ENCODE measurements around the gene SV2C.
"Not testable (repeated sequence)": the region's sequence is repeated elsewhere in the genome, so short reads cannot be mapped to it uniquely, and the experiment has no call there.

Gene SV2C

DNA sequence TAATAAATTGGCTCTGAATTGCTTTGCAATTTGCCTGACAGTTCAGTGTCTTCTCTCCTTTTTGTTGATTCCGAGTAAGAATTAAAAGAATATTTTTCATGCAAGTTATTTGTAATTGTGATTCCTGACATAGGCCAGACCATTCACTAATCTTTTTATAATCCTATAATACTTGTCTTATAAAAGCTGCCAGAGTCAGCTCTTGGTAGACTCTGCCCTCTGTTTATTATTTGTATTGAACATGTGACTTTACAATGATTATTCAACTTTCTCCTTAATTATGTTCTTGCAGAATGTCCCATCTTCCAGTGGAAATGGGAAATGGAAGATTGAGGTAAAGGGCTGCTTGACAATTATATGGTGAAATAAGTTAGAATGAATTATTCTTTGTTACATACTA lies 121.0 kb downstream of the SV2C start:
- no peak for DNase-seq (ENCODE audit: low read depth)

- DNase-seq (ENCODE audit: low read depth), result no peak
These were observed 121.5 kb downstream of the SV2C start for GRCh38 chr5:76204713-76205112.

GRCh38 chr5:76207120-76207519 lies 123.9 kb downstream of the SV2C start:
- no peak for DNase-seq (ENCODE audit: low read depth)

- no peak for DNase-seq (ENCODE audit: low read depth)
These were observed 126.1 kb downstream of the SV2C start for GRCh38 chr5:76209297-76209696.

- no peak for DNase-seq (ENCODE audit: low read depth)
These were observed 127.8 kb downstream of the SV2C start for GRCh38 chr5:76210946-76211345.

DNA sequence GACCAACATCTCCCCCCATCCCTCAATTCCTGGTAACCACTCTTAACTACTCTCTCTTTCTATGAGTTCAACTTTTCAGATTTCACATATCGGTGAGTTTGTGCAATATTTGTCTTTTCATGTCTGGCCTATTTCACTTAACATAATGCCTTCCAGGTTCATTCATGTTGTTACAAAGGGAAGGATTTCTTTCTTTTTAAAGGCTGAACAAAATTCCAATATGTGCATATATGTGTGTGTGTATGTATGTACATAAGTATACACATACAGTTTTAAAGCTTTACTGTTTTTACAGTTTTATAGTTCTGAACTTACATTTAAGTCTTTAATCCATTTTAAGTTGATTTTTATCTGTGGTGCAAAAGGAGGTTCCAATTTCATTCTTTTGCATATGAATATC lies 130.7 kb downstream of the SV2C start:
- no peak for DNase-seq (ENCODE audit: low read depth)

GRCh38 chr5:76216748-76217147 lies 133.6 kb downstream of the SV2C start:
- no peak for DNase-seq (ENCODE audit: low read depth)

GRCh38 chr5:76219636-76220035 lies 136.5 kb downstream of the SV2C start:
- DNase-seq (ENCODE audit: low read depth), result no peak

GRCh38 chr5:76221311-76221710 lies 138.1 kb downstream of the SV2C start:
- no peak for DNase-seq (ENCODE audit: low read depth)

GRCh38 chr5:76222318-76222717 lies 139.1 kb downstream of the SV2C start:
- DNase-seq (ENCODE audit: low read depth), result no peak

DNA sequence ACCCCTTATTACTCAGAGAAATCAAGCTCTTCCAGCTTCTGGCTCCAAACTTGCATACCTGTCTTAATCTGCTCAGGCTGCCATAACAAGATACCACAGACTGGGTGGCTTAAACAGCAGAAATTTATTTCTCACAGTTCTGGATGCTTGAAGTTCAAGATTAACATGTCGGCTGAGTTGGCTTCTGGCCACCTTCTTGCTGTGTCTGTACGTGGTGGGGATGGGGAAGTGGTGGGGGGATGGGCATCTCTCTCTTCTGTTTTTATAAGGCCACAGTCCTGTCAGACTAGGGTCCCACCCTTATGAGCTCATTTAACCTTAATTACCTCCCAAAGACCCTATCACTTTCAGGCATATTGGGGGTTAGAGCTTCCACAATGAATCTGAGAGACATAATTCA lies 140.5 kb downstream of the SV2C start:
- no peak for DNase-seq (ENCODE audit: low read depth)

GRCh38 chr5:76224898-76225297 lies 141.7 kb downstream of the SV2C start:
- no peak for DNase-seq (ENCODE audit: low read depth)

- DNase-seq (ENCODE audit: low read depth), result no peak
These were observed 142.2 kb downstream of the SV2C start for GRCh38 chr5:76225336-76225735.

- no peak for DNase-seq (ENCODE audit: low read depth)
These were observed 146.7 kb downstream of the SV2C start for GRCh38 chr5:76229900-76230299.

DNA sequence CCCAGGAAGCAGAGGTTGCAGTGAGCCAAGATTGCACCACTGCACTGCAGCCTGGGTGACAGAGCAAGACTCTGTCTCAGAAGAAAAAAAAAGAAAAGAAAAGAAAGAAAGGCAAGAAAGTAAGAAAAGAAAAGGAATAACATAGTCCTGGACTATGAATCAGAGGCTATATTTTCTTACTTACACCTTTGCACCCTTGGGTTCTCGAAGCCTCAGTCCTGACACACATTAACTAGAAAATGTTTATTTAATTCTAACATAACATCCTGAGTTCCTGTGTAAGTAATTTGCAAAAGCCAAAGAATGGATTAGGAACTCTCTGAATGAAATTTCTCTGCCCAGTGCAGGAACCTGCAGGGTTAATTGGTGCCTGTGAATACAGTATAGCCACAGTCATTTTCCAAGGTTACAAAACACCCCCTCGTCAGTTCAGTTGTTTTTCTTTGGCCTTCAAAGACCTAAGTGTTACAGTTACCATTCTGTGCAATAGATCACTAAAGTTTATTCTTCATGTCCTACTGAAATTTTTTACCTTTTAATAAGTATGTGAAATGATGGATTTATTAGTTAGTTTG lies 147.6 kb downstream of the SV2C start:
- DNase-seq (ENCODE audit: low read depth), result no peak

- DNase-seq (ENCODE audit: low read depth), result no peak
These were observed 151.5 kb downstream of the SV2C start for GRCh38 chr5:76234665-76235064.

- no peak for DNase-seq (ENCODE audit: low read depth)
These were observed 153.5 kb downstream of the SV2C start for GRCh38 chr5:76236684-76237083.

DNA sequence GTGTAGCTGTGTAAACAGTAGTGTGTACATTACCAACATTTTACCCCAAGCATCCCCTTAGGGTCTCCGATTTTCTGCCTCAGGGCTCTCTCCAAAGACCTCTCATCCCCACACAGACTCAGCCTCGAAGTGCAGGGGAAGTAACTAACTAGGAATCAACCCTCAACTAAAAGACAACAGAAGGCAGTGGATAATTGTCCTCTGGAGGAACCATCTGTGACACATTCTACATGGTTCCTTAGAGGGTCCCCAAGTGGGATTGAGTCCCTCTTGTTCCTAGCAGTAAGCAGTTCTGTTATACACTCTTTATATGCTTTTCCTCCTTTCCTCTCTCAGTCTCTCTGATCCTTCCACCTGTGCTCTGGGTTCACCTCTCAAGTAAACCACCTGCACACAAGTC lies 157.2 kb downstream of the SV2C start:
- no peak for DNase-seq (ENCODE audit: low read depth)

DNA sequence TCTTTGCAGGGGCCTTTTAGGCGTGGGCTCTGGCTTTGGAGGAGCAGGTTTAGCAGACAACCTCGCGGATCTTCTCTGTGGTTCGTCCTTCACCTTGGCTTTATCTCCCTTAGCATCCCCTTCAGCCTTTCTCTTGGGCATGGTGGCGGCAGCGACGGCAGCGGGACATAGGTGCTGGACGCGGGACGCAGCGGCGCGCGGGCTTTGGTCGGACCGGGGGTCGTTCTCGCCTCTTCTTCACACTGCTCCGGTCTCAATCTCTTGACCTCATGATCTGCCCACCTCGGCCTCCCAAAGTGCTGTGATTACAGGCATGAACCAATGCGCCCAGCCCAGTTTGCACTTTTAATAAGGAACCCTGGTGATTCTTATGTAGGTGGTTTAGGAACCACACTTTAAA lies 159.0 kb downstream of the SV2C start:
- DNase-seq (ENCODE audit: low read depth), result not testable (repeated sequence)

DNA sequence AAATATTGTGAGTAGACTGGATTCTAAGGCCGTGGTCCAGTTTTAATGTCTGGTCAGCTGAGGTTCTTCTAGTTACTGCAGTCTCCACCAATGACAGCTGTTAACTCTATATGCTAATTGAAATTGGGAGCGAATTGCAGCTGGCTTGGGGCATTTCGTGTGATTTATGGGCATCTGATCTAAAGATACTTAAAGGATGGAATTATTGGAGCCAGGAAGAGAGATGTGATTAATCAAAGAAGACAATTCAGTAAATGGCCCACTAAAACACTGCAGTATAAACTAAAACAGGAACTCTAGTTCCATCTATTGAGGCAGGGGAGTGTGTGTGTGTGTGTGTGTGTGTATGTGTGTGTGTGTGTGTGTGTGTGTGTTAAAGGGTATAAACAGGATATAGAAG lies 162.4 kb downstream of the SV2C start:
- no peak for DNase-seq (ENCODE audit: low read depth)

DNA sequence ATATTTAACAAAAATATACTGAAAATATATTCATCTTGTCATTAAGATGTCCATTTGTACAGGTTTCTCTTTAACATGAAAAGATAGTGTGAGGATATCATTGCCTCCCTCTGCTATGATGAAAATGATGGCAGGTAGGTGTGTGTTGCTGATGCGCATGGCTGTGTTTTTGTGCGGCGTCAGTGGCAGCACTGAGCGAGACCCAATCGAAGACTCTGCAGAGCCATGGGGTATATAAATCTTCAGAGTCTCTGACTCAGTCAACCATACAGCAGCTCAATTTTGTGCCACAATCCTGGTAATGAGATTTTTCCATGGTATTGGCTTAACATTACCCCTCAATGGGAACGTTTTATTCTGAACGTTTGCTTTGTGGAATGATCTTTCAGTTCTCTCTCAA lies 166.4 kb downstream of the SV2C start:
- DNase-seq (ENCODE audit: low read depth), result no peak

- DNase-seq (ENCODE audit: low read depth), result no peak
These were observed 167.3 kb downstream of the SV2C start for GRCh38 chr5:76250463-76250862.

DNA sequence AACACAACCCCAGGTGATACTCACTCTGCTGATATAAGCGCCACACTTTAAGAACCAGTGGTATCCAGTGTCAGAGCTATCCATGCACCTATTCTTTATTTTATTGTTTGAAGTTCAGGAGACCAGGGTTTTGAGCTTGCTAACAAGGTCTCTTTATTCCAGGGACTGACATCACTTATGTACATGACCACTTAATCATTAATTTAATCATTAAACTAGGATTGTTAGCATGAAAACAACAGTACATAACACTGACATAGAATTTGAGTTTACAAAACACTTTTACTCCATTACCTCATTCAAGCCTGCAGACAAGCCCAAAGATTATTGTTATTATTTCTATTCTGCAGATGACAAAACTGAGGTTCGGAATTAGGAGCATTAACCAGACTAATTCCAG lies 168.5 kb downstream of the SV2C start:
- DNase-seq (ENCODE audit: low read depth), result no peak

DNA sequence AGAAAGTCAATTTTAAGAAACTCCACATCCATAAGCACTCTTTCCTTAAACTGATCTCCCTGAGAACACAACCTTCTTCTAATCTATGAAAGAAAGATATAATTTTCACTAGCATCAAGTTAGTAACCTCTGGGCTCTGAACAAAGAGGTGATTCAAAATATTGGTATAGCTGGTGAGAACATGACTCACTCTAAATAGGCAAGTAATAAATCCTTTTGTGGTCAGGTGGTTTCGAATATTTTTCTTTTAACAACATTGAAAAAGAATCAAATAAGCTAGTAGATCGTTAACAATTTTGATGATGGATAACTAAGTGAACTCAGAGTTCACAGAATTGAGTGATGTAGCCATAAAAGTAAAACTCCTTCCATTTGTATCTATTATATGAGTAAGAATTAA lies 169.3 kb downstream of the SV2C start:
- DNase-seq (ENCODE audit: low read depth), result no peak

Data from GM04504 (cell line).